NB4 (cell line): ENCODE results near the gene TMCO4.

Experiments used
- DNase-seq: peaks from one replicate; pipeline ENCODE4 v3.0.0; 2010; ENCODE audit warnings: low read depth
- H3K4me3 ChIP-seq: one replicate; pipeline ENCODE4 v1.5.1; 2011; ENCODE audit warnings: mild to moderate bottlenecking, low read depth, low read length, moderate library complexity
- MAX ChIP-seq: IDR thresholded peaks from 2 replicates; pipeline ENCODE4 v1.6.1; 2011; ENCODE audit warnings: low read depth, low read length
- MYC ChIP-seq: IDR thresholded peaks from 2 replicates; pipeline ENCODE4 v1.6.1; 2011; ENCODE audit warnings: low read depth, low read length
- POLR2A ChIP-seq: IDR thresholded peaks from 2 replicates; pipeline ENCODE4 v1.6.1; 2011; ENCODE audit warnings: mild to moderate bottlenecking; ENCODE audit not compliant: insufficient read length; ENCODE audit errors: extremely low read depth
- TF ChIP-seq, protein P1 (sequence below): IDR thresholded peaks from one replicate; pipeline ENCODE4 v1.5.1; 2012; ENCODE audit warnings: low read depth, low read length

TMCO4 gene

GRCh38 chr1:19775317-19775716 is 24.4 kb downstream of the TMCO4 start:
- TF ChIP-seq MYC, result no peak
- TF ChIP-seq, protein P1, sequence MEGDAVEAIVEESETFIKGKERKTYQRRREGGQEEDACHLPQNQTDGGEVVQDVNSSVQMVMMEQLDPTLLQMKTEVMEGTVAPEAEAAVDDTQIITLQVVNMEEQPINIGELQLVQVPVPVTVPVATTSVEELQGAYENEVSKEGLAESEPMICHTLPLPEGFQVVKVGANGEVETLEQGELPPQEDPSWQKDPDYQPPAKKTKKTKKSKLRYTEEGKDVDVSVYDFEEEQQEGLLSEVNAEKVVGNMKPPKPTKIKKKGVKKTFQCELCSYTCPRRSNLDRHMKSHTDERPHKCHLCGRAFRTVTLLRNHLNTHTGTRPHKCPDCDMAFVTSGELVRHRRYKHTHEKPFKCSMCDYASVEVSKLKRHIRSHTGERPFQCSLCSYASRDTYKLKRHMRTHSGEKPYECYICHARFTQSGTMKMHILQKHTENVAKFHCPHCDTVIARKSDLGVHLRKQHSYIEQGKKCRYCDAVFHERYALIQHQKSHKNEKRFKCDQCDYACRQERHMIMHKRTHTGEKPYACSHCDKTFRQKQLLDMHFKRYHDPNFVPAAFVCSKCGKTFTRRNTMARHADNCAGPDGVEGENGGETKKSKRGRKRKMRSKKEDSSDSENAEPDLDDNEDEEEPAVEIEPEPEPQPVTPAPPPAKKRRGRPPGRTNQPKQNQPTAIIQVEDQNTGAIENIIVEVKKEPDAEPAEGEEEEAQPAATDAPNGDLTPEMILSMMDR, result no peak
- TF ChIP-seq MAX, result no peak
- no peak for TF ChIP-seq POLR2A
- DNase-seq, result no peak
- no peak overlapping the region for H3K4me3 ChIP-seq

DNA sequence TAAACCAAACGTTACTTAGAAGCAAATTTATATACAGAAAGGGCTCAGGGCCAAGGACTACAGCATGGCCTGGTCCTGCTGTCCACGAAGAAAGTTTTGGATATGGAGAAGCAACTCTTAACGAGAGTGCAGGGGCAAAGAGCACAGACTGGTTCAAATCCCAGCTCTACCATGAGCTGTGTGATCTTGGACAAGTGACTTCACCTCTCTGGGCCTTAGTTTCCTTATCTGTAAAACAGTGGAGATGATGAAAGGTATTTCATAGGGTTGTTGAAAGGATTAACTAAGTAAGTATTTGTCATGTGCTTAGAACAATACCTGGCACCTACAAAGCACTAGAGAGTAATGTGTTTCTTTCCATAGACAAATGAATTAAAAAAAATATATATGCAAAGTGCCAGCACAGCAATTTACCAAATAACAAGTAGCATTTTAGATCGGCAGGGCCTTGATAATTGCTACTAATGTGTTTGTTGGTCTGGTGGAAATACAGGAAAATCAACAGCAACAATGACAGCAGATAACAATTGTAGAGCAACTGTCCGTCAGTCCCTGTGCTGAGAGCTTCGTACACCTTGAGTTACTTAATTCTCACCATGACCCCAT is 25.4 kb downstream of the TMCO4 start:
- DNase-seq, result no peak
- no peak overlapping the region for H3K4me3 ChIP-seq
- TF ChIP-seq MYC, result no peak
- TF ChIP-seq, protein P1, result no peak
- no peak for TF ChIP-seq POLR2A
- no peak for TF ChIP-seq MAX

DNA sequence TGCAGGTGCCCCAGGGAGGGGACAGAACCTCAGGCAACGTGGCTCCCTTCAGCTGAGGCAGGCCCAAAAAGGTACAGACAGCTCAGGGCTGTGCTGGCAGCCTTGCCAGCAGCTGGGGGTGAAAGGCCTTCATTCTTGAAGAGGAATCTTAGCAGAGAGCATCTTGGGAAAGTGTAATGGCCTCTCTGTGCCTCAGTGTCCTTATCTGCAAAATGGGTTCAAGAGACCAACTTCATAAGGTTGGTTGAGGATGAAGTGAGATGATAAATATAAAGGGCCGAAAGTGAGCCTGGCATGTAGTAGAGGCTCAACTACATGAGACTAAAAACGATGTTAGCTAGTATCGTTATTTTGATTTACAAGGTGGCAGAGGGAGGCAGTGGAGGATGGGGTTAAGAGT is 26.2 kb downstream of the TMCO4 start:
- no peak for DNase-seq
- TF ChIP-seq POLR2A (no peak), MAX (no peak), MYC (no peak)
- TF ChIP-seq, protein P1, result no peak
- no peak overlapping the region for H3K4me3 ChIP-seq

DNA sequence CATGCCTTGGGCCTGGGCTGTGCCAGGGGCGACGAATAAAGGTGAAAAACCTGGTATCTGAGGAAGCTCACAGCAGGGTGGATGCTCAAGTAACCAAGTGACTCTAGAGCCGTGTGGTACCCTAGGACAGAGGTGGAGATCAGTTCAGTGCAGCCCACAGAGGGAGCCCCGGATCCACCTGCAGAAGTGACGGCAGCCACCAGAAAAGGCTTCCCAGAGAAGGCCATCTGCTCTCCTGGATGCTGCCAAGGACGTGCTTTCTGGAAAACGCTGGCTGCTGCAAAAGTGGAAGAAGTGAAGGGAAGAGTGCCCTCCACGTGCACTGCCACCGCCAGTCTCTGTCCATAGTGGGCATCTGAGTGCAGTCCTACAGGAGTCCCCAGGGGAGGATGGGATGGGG is 27.7 kb downstream of the TMCO4 start:
- TF ChIP-seq POLR2A (no peak), MAX (no peak), MYC (no peak)
- TF ChIP-seq, protein P1, result no peak
- H3K4me3 ChIP-seq, result no peak overlapping the region
- DNase-seq, result no peak

DNA sequence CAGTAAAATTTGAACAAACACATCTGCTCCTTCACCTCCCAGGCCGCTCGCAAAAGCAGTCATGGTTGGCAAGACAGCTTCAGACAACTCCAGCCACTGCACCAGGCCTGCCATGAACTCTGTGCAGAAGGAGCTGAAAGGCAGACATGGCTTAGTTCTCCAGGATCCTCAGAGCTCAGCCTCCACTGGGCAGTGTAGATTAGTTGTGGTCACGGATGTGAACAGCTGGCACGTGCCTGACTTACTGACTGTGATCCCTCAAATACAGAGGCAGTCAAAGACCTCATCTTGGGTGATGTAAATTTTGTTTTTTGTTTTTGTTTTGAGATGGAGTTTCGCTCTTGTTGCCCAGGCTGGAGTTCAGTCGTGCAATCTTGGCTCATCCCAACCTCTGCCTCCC is 28.4 kb downstream of the TMCO4 start:
- no peak overlapping the region for H3K4me3 ChIP-seq
- no peak for DNase-seq
- TF ChIP-seq, protein P1, result no peak
- TF ChIP-seq MYC (no peak), POLR2A (no peak), MAX (no peak)
